Sigmoid colon (tissue), 7 donors: ENCODE results near the gene ARHGAP22. TPM values are rescaled to one million over a fixed set of nuclear protein-coding genes. Genes with fewer than 3 reads are reported as not detected.

Experiments
- DNase-seq: peaks from one replicate; pipeline ENCODE4 v3.0.0-alpha.2; 2019
- H3K27ac ChIP-seq, 4 donors: fragments of 200-600 bp; sonication (generic); one replicate each; pipeline ENCODE4 v1.5.1; 2016 to 2019; ENCODE audit warnings: mild to moderate bottlenecking in 1 of 4
- H3K27me3 ChIP-seq, 3 donors: fragments of 200-600 bp; sonication (generic); one replicate each; pipeline ENCODE4 v1.5.1; 2019; ENCODE audit warnings: mild to moderate bottlenecking in 1 of 3
- H3K36me3 ChIP-seq, 4 donors: fragments of 200-600 bp; sonication (generic); one replicate each; pipeline ENCODE4 v1.5.1; 2016 to 2019
- H3K4me1 ChIP-seq, 4 donors: fragments of 200-600 bp; sonication (generic); one replicate each; pipeline ENCODE4 v1.5.1; 2017 to 2019
- H3K4me3 ChIP-seq, 4 donors: fragments of 200-600 bp; sonication (generic); one replicate each; pipeline ENCODE4 v1.5.1; 2017 to 2019; ENCODE audit warnings: mild to moderate bottlenecking in 2 of 4, moderate library complexity in 1 of 4
- H3K9me3 ChIP-seq, 4 donors: fragments of 200-600 bp in 3 of 4; sonication (generic) in 3 of 4; one replicate each; pipeline versions ENCODE4 v1.5.1 to v1.6.1; 2013 to 2019
- CTCF ChIP-seq, 4 experiments: fragments of 450-650 bp in 3 of 4; fragments of 200-600 bp in 1 of 4; IDR thresholded peaks; one replicate each; pipeline ENCODE4 v1.5.1; 2016 to 2019; ENCODE audit warnings: antibody characterized with exemption in 4 of 4, mild to moderate bottlenecking in 3 of 4, moderate library complexity in 2 of 4
- EP300 ChIP-seq, 4 donors: sonication (generic); formaldehyde crosslinking; IDR thresholded peaks; one replicate each; pipeline ENCODE4 v1.6.1; 2017; ENCODE audit warnings: antibody characterized with exemption in 4 of 4
- POLR2A ChIP-seq, 2 donors: fragments of 450-650 bp; IDR thresholded peaks; one replicate each; pipeline ENCODE4 v1.6.1; 2016; ENCODE audit warnings: antibody characterized with exemption in 2 of 2, mild to moderate bottlenecking in 2 of 2, moderate library complexity in 2 of 2
- POLR2AphosphoS5 ChIP-seq, 4 donors: sonication (generic); formaldehyde crosslinking; IDR thresholded peaks; one replicate each; pipeline ENCODE4 v1.6.1; 2017; ENCODE audit warnings: antibody characterized with exemption in 4 of 4
- WGBS, 2 donors: extraction: QIAGEN DNeasy Blood & Tissue Kit; methylation state at CpG; one replicate each; pipeline ENCODE4 v1.1.7; 2013; 5-methylcytosine and 5-hydroxymethylcytosine counted together
- intact Hi-C: fragments of 100-400 bp; cut with DNase I; formaldehyde crosslinking; loops from one replicate; pipeline ENCODE4 v1.15.1; 2023
- polyA plus RNA-seq, 3 donors: library from polyadenylated mRNA; stranded (reverse); fragments of 200-250 nt; gene quantifications; one replicate each; pipeline ENCODE4 v1.2.3, GENCODE V29; 2013
- total RNA-seq, 4 donors: library from RNA; depleted of rRNA; stranded (reverse); fragments of >200 nt; gene quantifications; one replicate each; pipeline ENCODE4 v1.1.0, GENCODE V29; 2016
- donor health status: healthy with polysubstance abuse.
- donor health status: Bipolar disorder and iron deficiency.
- donor health status: healthy.

Gene ARHGAP22
- total and polyA plus RNA-seq, 7 donors, result 1.2 to 6.4 (median 3.1) TPM

DNA sequence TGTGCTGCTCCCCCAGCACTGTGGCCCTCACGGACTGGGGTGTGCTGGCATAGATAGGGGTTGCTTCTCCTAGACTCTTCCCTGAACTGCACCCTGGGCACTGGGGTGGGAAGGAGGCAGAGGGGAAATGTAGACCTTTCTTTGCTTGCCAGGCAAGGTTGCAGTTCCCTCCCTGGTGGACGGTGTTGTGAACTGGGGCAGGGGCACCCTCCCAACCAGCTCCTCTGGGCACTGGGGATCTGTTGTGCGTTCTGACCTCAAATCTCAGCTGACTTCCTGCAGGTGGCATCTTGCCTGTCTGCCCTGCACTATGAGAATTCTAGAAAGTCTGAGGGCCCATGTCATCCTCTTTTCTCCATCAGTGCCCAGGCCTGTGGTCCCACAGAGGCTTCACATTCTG, 53.9 kb downstream of the ARHGAP22 start:
- WGBS, 2 donors, result 52 to 71% methylated on average over 3 of the region's 3 CpGs
- H3K4me3 ChIP-seq, result no peak overlapping the region
- intact Hi-C loops, result loop anchor here (2.0 kb wide), 1 partner anchor 106 kb away; no protein-coding TSS in a partner anchor
- TF ChIP-seq CTCF (IDR thresholded peaks at IDR 0.05) (no peak), EP300 (IDR thresholded peaks at IDR 0.05) (no peak), POLR2AphosphoS5 (IDR thresholded peaks at IDR 0.05) (no peak), POLR2A (IDR thresholded peaks at IDR 0.05) (no peak)
- H3K36me3 ChIP-seq, result no peaks in the 10 kb centered on the region
- H3K4me1 ChIP-seq, result peaks cover 0 to 31% (median 20%) of the 10 kb centered on the region in 4 donors
- H3K27me3 ChIP-seq, result no peaks in the 10 kb centered on the region
- H3K27ac ChIP-seq, result no peak overlapping the region
- no peak for DNase-seq
- no peaks in the 10 kb centered on the region for H3K9me3 ChIP-seq

DNA sequence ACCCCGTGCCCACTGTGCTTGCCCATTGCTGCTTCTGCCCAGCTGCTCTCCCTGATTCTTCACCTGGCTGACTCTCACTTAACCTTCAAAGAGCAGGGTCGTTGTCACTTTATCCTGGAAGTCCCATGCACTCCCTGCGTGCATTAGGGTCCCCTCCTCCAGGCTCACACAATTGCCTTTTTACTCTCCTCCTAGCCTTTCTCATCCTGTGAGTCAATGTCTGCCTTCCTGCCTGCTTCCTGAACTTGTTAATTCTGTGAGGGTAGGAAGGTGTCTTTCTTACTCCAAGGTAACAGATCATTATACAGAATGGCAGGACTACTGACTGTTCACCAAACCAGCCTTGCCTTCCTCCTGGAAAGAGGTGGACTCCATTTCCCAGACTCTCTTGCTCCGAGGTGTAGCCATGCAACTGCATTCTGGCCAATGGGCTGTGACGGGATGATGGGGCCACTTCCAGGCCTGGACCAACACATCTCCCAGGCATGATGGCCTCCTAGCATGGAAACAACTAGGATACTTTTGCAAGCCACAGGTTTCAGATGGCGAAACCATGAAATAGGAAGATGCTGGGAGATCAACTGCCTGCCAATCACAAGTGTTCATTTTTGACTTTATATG, 54.7 kb downstream of the ARHGAP22 start:
- no peak for TF ChIP-seq POLR2A (IDR thresholded peaks at IDR 0.05)
- Histone ChIP-seq H3K27me3 (no peaks in the 10 kb centered on the region), H3K9me3 (no peaks in the 10 kb centered on the region), H3K4me1 (peaks cover 0 to 25% (median 16%) of the 10 kb centered on the region in 4 donors), H3K36me3 (no peaks in the 10 kb centered on the region), H3K4me3 (no peak overlapping the region), H3K27ac (no peak overlapping the region)
- intact Hi-C loops, result loop anchor here (2.0 kb wide), 1 partner anchor 107 kb away; no protein-coding TSS in a partner anchor
- 87 to 89% methylated on average over 6 of the region's 6 CpGs for WGBS, 2 donors
- DNase-seq, result no peak

GRCh38 chr10:48549236-48549635, 55.6 kb downstream of the ARHGAP22 start:
- no peak for TF ChIP-seq CTCF (IDR thresholded peaks at IDR 0.05)
- TF ChIP-seq POLR2AphosphoS5 (IDR thresholded peaks at IDR 0.05), result no peak
- TF ChIP-seq POLR2A (IDR thresholded peaks at IDR 0.05), result no peak
- no peak for TF ChIP-seq EP300 (IDR thresholded peaks at IDR 0.05)
- no peak overlapping the region for H3K4me3 ChIP-seq
- no peaks in the 10 kb centered on the region for H3K9me3 ChIP-seq
- no peak overlapping the region for H3K27ac ChIP-seq
- no peaks in the 10 kb centered on the region for H3K36me3 ChIP-seq
- 72 to 75% methylated on average over 3 of the region's 3 CpGs for WGBS, 2 donors
- H3K4me1 ChIP-seq, result peaks cover 0 to 16% (median 6%) of the 10 kb centered on the region in 4 donors
- DNase-seq, result no peak
- no peaks in the 10 kb centered on the region for H3K27me3 ChIP-seq
- intact Hi-C loops, result no loop called here

DNA sequence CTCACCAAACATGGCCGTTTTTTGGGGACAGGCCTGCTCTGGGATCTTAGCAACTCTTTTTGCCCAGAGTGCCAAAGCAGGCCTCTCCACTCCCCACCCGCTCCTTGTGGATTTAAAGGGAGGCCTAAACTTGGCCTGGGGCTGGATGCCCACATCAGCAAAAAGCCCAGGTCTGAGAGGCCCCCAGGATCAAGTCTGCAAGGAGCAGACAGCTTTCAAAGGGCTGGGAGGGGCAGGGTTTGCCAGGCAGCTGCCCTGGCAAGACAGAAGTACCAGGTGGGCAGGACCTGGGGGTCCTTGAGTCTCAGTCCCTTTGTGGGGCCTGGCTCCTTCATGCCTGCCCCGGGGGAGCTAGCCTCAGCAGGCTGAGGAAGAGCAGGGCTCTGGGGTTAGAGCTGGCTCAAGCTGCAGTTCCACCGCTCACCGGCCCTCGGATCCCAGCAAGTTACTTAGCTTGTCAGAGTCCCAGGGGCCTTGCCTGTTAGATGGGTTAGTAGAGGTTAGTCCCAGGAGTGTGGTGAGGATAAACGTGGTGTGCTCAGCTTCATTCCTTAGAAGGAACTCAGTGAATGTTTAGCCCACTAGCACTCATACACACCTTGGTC, 56.2 kb downstream of the ARHGAP22 start:
- peaks cover 0 to 10% (median 2%) of the 10 kb centered on the region in 4 donors for H3K4me1 ChIP-seq
- no peak overlapping the region for H3K27ac ChIP-seq
- WGBS, 2 donors, result 80 to 83% methylated on average over 7 of the region's 7 CpGs
- DNase-seq, result no peak
- H3K36me3 ChIP-seq, result no peaks in the 10 kb centered on the region
- TF ChIP-seq POLR2AphosphoS5 (IDR thresholded peaks at IDR 0.05) (no peak), EP300 (IDR thresholded peaks at IDR 0.05) (no peak), POLR2A (IDR thresholded peaks at IDR 0.05) (no peak), CTCF (IDR thresholded peaks at IDR 0.05) (no peak)
- intact Hi-C loops, result no loop called here
- no peaks in the 10 kb centered on the region for H3K9me3 ChIP-seq
- H3K27me3 ChIP-seq, result no peaks in the 10 kb centered on the region
- H3K4me3 ChIP-seq, result no peak overlapping the region

- H3K36me3 ChIP-seq, result no peaks in the 10 kb centered on the region
- no peak for DNase-seq
- peaks cover 0 to 9% (median 2%) of the 10 kb centered on the region in 4 donors for H3K4me1 ChIP-seq
- H3K9me3 ChIP-seq, result no peaks in the 10 kb centered on the region
- H3K27me3 ChIP-seq, result no peaks in the 10 kb centered on the region
- TF ChIP-seq POLR2A (IDR thresholded peaks at IDR 0.05) (no peak), EP300 (IDR thresholded peaks at IDR 0.05) (no peak), POLR2AphosphoS5 (IDR thresholded peaks at IDR 0.05) (no peak), CTCF (IDR thresholded peaks at IDR 0.05) (no peak)
- no peak overlapping the region for H3K27ac ChIP-seq
- H3K4me3 ChIP-seq, result no peak overlapping the region
- WGBS, 2 donors, result 84 to 85% methylated on average over 10 of the region's 10 CpGs
- intact Hi-C loops, result no loop called here
These were observed 56.9 kb downstream of the ARHGAP22 start for GRCh38 chr10:48547981-48548380.
